A172 (cell line): ENCODE results near the gene MYCN. TPM values are rescaled to one million over a fixed set of nuclear protein-coding genes. Genes with fewer than 3 reads are reported as not detected.
"Not testable (repeated sequence)": the region's sequence is repeated elsewhere in the genome, so short reads cannot be mapped to it uniquely, and the experiment has no call there.

ENCODE experiments used
- DNase-seq: peaks from one replicate; pipeline ENCODE4 v3.0.0-alpha.2; 2015; ENCODE audit warnings: low spot score
- total RNA-seq: library from RNA; depleted of rRNA; stranded (reverse); fragments of >200 nt; shearing (Covaris generic); gene quantifications from 2 replicates; pipeline ENCODE4 v1.2.3, GENCODE V29; 2014

MYCN gene
- total RNA-seq, 1 experiment from 2014 or later = not detected

DNA sequence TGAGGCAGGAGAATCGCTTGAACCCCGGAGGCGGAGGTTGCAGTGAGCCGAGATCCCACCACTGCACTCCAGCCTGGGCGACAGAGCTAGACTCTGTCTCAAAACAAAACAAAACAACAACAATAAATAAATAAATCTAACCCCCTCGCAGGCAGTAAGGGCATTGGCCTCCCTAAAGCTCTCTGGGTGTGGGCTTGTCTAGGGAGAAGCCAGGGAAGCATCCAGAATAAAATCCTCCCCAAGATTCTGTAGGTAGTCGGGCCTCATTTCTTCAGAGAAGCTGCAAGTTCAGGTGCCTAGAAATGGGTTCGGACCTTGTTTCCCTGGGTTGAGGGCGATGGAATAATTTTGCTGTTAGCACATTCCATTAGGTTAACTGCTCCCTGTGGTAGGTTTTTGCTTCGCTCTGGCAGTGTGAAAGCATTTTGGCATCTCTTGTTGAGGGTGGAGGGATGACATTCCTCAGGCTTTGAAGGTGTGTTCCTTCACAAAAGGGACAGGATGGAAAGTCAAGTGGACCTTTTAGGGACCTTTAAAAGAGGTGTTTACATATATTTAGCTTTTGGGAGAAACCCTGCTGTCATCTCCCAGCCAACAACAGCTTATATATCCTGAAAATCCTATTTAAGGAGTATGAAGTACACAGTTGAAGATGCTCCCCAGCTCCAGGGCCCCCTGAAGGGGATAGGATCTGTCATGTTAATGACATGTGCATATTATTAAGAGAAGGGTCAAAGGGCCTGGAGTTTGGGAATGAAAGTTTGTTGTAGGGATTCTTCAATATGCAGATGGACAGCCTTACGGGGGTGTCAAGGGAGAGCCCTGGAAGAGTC is 17.7 kb downstream of the MYCN start:
- DNase-seq = no peak

DNA sequence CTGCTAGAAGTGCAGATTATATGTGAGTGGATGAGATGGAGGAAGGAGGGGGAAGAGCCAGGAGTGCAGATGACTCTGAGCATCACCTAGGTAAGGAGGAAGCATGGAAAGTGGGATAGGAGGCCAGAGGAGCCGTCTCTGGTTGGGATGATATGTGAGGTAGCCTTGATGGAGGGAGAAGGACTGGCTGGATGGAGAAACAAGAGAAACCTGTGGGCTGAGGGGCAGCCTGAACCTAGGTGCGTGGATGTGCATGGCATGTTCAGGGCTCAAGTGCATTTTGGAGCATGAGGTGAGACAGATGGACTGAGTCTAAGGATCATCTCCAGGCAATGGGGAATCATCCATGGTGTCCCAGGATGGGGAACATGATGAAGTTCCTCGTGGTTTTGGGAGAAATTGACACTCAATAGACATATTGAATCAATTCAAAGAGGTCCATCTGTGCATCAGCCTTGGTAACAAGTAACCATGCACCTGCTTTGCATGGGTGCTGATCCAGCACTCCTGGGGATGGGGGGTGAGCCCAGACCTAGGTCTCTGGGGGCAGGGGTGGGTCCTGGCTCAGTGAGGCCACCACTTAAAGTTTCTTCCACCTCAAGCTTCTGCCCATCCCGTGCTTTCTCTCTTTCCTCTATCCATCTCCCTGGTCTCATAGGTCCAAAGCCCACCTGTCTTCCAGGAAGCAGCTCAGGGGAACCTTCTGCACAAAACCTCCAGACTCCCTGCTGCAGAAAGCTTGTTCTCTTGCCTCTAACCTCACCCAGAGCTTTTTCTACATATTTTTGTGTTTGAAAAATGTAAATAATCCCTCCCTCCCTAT is 19.2 kb downstream of the MYCN start:
- no peak for DNase-seq

DNA sequence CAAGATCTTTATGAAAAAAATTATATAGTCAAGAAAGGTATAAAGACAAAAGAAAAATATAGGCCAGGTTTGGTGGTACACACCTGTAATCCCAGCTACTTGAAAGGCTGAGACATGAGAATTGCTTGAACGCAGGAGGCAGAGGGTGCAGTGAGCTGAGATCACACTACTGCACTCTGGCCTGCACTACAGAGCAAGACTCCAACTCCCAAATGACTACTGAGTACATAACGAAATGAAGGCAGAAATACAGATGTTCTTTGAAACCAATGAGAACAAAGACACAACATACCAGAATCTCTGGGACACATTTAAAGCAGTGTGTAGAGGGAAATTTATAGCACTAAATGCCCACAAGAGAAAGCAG is 19.8 kb downstream of the MYCN start:
- DNase-seq = not testable (repeated sequence)

- not testable (repeated sequence) for DNase-seq
Measured at GRCh38 chr2:15963109-15963976, 23.0 kb downstream of the MYCN start.

GRCh38 chr2:15963977-15964670 is 23.8 kb downstream of the MYCN start:
- DNase-seq = no peak

DNA sequence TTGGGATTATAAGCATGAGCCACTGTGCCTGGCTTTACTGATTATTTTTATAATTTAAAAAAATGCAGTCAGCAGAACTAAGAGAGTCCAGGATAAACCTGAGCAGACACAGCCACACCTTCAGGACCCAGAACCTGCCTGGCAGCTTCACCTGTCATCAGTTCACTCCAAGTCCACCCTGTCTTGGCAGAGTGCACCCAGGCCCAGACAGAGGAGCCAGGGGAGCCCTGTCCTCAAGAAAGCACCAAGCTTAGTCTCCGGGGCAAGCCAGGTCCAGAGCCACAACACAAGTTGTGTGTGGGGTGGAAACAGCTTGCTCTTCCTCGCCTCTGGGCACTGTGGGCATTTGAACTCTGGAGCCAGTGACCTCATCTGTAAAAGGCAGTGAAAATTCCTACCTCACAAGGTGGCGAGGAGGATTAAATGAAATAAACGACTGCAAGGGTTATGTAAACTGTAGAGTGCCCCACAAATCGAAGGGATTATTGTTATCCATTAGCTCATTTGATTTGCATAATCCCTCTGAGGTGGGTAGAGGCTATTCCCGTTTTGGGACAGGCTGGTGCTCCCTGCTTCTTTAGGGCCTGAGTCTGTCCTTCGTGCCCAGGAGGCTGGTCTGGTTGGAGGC is 24.7 kb downstream of the MYCN start:
- DNase-seq = no peak

DNA sequence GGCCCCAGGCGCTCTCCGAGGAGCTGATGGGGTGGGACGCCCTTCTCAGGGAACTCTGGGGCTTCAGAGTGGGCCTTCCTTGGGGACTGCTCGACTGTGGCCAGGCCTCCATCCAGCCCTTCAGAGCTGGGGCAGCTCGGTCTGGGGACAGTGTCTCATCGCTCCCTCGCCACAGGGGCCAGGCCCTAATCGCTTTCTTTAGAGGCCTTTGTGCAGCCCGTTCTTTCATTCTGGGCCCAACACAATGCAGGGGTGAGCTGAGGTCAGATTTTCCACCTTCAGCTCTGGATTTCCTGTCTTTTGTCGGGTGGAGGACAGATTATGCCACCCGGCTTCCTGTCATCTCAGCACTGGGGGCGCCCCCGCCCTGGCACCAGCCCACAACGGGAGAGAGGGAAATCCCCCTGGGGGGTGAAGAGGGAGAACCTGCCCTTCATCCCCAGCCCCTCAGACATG is 25.2 kb downstream of the MYCN start:
- no peak for DNase-seq

GRCh38 chr2:15967415-15968279 is 27.3 kb downstream of the MYCN start:
- no peak for DNase-seq

DNA sequence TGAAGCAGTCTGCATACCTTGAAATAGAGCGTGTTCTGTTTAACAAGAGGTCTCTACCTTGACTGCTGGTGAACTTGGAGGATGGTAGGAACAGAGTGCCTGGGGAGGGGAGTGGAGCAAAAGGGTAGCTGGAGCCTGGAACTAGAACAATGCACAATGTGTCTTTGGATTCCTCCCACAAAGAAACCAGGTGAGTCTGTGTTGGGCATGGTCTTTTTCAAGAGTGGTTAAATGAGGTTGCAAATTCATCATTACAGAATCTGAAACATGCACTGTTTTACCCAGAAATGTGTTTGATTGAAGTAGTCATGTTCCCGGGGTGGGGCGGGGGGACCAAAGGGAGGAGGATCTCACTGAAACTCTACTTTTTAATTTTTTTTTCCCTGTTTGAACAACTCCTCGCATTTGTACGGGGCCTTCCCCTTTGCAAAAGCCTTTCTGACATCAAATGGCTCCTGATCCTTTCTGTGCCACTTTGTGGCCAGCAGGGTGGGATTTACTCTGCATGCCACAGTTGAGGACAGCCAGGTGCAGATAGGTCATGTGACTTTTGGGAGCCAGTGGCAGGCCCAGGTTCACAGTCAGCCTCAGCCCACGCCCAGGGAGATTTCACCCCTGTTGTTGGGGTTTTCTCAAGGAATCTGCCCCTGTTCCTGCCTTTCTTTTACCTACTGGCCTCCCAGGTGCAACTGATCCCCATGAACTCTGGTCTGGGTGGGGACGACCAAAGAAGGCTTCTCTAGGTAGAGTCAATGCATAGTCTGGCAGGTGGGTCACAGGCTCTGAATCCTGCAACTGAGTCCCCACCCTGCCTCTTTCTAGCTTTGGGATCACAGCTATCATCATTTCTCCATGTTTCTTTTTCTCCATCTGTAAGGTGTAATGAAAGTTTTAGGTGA is 28.2 kb downstream of the MYCN start:
- DNase-seq = no peak

GRCh38 chr2:15969214-15969613 is 28.9 kb downstream of the MYCN start:
- no peak for DNase-seq

DNA sequence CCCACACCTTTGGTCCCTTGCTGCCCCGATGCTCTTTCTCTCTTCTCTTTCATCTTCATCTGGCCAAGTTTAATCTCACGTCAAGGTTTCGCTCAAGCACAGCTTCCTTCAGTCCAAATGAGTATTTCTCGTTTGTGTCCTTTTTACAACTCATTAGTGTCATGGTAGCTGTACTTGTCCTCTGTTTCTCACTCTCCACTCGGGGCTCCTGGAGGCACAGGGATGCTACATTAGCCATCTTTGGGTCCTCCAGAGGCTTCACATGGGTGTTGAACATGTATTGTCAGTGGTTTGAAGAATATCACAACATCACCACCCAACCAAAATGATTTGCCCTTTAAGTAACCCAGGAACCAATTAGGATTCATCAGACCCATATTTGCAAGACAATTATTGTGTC is 30.4 kb downstream of the MYCN start:
- DNase-seq = no peak

- DNase-seq = no peak
Measured at GRCh38 chr2:15971351-15971750, 31.0 kb downstream of the MYCN start.

GRCh38 chr2:15971831-15972522 is 31.6 kb downstream of the MYCN start:
- no peak for DNase-seq

GRCh38 chr2:15973481-15974401 is 33.4 kb downstream of the MYCN start:
- DNase-seq = no peak

GRCh38 chr2:15974565-15975260 is 34.4 kb downstream of the MYCN start:
- DNase-seq = no peak

GRCh38 chr2:15975261-15975600 is 34.9 kb downstream of the MYCN start:
- no peak for DNase-seq

GRCh38 chr2:15975676-15976075 is 35.3 kb downstream of the MYCN start:
- no peak for DNase-seq
